Mucosa of descending colon (tissue), 3 donors: ENCODE results near the gene MAN2A1. TPM values are rescaled to one million over a fixed set of nuclear protein-coding genes. Genes with fewer than 3 reads are reported as not detected.

Experiments used
- ATAC-seq: fragments of 200-7000 bp; cut with Tn5 transposase; one replicate; pipeline ENCODE4 v1.9.1; 2020; ENCODE audit warnings: mild to moderate bottlenecking, moderate library complexity
- DNase-seq, 3 donors: peaks; one replicate each; pipeline ENCODE4 v3.0.0-alpha.2; 2020
- H3K36me3 ChIP-seq: fragments of 200-600 bp; one replicate; pipeline ENCODE4 v1.8.0; 2021; ENCODE audit warnings: low read depth, mild to moderate bottlenecking
- H3K4me1 ChIP-seq: fragments of 200-600 bp; one replicate; pipeline ENCODE4 v1.8.0; 2021; ENCODE audit warnings: low read depth, mild to moderate bottlenecking
- H3K4me3 ChIP-seq: fragments of 200-600 bp; one replicate; pipeline ENCODE4 v1.8.0; 2021; ENCODE audit warnings: mild to moderate bottlenecking
- H3K9me3 ChIP-seq: fragments of 200-600 bp; one replicate; pipeline ENCODE4 v1.8.0; 2021; ENCODE audit warnings: mild to moderate bottlenecking
- CTCF ChIP-seq: fragments of 200-600 bp; IDR thresholded peaks from one replicate; pipeline ENCODE4 v1.8.0; 2022; ENCODE audit warnings: antibody characterized with exemption, mild to moderate bottlenecking
- intact Hi-C, 2 donors: fragments of 100-400 bp; cut with DNase I in 1 of 2; cut with micrococcal nuclease in 1 of 2; formaldehyde crosslinking; loops; one replicate each; pipeline versions ENCODE4 v1.11.0 to v1.11.1; 2022; cut with DNase I, micrococcal nuclease
- total RNA-seq, 3 donors: library from RNA; stranded (reverse); fragmentation: NEBNext Ultra II Directional in 2 of 3; extraction: Animal tissue kit (Norgen Biotek cat#: 25700) in 2 of 3; gene quantifications; one replicate each; pipeline versions ENCODE4 v1.2.1 to v1.2.4, GENCODE V29; 2021 to 2023
- donor health status: DM: no; HTN: no; CAD: no; lungs with moderate emphysema.
- donor health status: DM: no; HTN: no; CAD: no.
- donor health status: DM: no; HTN: yes; CAD: no.

Gene MAN2A1
- total RNA-seq, 3 donors from 2014 or later = 56.8 to 88.7 (median 75.1) TPM

GRCh38 chr5:109725135-109725534, 35.4 kb downstream of the MAN2A1 start:
- H3K36me3 ChIP-seq = no peaks in the 10 kb centered on the region
- DNase-seq (no peak), ATAC-seq (peak; percentile 47)
- H3K9me3 ChIP-seq = no peaks in the 10 kb centered on the region
- intact Hi-C loops = no loop called here
- no peak for TF ChIP-seq CTCF
- H3K4me3 ChIP-seq = no peak overlapping the region
- H3K4me1 ChIP-seq = no peaks in the 10 kb centered on the region

- Histone ChIP-seq H3K4me3 (no peak overlapping the region), H3K36me3 (no peaks in the 10 kb centered on the region), H3K4me1 (peaks cover 8% of the 10 kb centered on the region), H3K9me3 (no peaks in the 10 kb centered on the region)
- intact Hi-C loops = no loop called here
- peak; percentile 25 for ATAC-seq
- no peak for DNase-seq
- no peak for TF ChIP-seq CTCF
Measured at GRCh38 chr5:109739741-109740728, 50.3 kb downstream of the MAN2A1 start.

- Histone ChIP-seq H3K9me3 (no peaks in the 10 kb centered on the region), H3K4me3 (no peak overlapping the region), H3K36me3 (no peaks in the 10 kb centered on the region), H3K4me1 (peaks cover 8% of the 10 kb centered on the region)
- ATAC-seq = no peak
- DNase-seq = no peak
- TF ChIP-seq CTCF = no peak
- intact Hi-C loops = no loop called here
Measured at GRCh38 chr5:109740966-109741365, 51.2 kb downstream of the MAN2A1 start.

- DNase-seq (no peak), ATAC-seq (no peak)
- H3K4me3 ChIP-seq = no peak overlapping the region
- no peak for TF ChIP-seq CTCF
- H3K36me3 ChIP-seq = no peaks in the 10 kb centered on the region
- intact Hi-C loops = no loop called here
- H3K4me1 ChIP-seq = peaks cover 8% of the 10 kb centered on the region
- no peaks in the 10 kb centered on the region for H3K9me3 ChIP-seq
Measured at GRCh38 chr5:109741390-109741789, 51.7 kb downstream of the MAN2A1 start.

- H3K4me1 ChIP-seq = peaks cover 8% of the 10 kb centered on the region
- no peak for TF ChIP-seq CTCF
- no peaks in the 10 kb centered on the region for H3K9me3 ChIP-seq
- ATAC-seq (peak; percentile 41), DNase-seq (no peak)
- intact Hi-C loops = no loop called here
- H3K36me3 ChIP-seq = no peaks in the 10 kb centered on the region
- no peak overlapping the region for H3K4me3 ChIP-seq
Measured at GRCh38 chr5:109743041-109743531, 53.4 kb downstream of the MAN2A1 start.
